NCI-H82 (cell line): ENCODE measurements around the gene TEX28.
"Not testable (repeated sequence)": the region's sequence is repeated elsewhere in the genome, so short reads cannot be mapped to it uniquely, and the experiment has no call there.

ENCODE experiments used
- DNase-seq: peaks from one replicate; lab custom pipeline; 2025; lab: John Stamatoyannopoulos, UW

TEX28 gene

DNA sequence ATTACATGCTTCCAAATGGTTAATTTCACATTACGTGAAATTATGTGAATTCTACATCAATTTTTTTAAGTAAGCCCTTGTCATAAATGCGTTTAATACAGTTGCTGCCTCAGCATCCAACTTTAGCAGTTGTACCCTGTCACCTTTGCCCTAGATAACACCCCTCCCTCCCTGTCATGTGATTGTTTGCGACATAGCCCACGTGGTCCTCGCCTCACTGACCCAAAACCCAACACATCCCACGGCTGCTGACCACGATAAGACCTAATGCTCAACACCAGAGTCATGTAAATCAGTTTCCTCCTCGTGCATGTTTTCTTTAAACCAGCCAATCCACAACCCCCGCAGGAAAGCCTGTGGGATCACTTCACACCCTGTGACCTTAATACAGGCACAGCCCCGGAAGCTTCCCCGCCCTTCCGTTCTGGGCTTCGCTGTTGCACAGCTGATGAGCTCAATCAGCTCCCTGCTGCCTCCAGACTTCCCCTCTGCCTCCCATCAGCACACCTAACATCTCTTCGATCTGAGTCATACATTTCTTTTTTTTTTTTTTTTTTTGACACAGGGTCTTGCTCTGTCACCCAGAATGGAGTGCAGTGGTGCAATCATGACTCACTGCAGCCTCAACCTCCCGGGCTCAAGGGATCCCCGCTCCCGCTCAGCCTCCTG lies 47.4 kb downstream of the TEX28 start:
- not testable (repeated sequence) for DNase-seq

DNA sequence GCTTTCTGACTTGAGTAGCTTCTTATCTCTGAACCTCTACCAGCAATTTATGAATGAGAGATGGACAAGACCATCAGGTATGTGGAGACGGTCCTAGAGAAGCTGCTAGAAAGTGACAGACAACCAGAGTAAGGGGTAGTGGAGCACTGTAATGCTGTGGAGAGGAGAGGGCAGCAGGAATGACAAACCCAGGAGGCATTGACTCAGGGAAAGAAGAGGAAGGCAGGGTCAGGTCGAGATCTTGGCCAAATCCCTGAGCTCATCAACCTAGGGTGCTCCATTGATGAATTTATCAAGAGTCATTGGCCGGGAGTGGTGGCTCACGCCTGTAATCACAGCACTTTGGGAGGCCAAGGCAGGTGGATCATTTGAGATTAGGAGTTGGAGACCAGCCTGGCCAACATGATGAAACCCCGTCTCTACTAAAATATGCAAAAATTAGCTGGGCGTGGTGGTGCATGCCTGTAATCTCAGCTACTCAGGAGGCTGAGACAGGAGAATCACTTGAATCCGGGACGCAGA lies 54.9 kb downstream of the TEX28 start:
- DNase-seq: not testable (repeated sequence)

DNA sequence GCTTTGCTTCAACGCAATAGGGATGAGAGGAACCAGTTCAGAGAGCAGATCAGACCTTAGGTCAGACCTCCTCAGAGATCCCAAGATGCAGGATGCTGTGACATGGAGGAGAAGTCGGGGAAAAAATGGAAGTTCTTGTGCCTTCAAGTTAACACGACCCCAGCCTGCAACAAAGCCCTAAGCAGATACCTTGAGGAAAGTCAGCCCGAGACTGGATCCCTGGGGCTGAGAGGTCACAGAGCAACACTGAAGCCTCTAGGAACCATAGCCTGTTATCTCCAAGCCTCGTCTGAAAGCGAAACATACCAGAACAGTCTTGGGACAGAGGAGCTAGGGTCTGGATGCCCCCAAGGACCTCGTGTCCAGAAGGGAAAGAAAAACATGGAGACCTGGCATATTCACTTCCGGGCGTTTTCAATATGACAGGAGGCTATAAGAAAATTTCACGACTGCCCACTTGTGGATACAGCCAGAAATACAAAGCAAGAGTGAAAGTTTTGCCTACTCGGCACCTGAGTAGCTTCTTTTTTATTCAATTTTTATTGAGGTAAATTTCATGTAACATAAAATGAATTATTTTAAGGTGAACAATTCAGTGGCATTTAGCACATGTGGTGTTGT lies 55.9 kb downstream of the TEX28 start:
- DNase-seq: not testable (repeated sequence)

DNA sequence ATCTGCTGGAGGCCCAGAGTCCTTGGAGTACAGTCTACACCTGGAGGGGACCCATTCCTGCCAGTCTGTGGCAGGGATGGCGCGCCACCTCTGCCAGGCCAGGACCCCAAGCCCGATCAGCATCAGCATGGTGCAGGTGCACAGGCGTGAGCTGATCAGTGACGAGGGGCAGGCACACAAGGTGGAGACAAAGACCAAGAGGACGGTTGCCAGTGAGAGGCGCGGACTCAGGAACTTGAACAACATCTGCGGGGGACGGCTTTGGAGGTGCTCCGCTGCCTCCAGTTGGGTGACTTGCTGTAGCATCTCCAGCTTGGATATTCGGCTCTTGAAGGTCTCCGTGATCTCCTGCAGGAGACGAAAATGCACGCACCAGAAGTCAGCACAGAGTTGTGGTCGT lies 61.3 kb downstream of the TEX28 start:
- DNase-seq: not testable (repeated sequence)

DNA sequence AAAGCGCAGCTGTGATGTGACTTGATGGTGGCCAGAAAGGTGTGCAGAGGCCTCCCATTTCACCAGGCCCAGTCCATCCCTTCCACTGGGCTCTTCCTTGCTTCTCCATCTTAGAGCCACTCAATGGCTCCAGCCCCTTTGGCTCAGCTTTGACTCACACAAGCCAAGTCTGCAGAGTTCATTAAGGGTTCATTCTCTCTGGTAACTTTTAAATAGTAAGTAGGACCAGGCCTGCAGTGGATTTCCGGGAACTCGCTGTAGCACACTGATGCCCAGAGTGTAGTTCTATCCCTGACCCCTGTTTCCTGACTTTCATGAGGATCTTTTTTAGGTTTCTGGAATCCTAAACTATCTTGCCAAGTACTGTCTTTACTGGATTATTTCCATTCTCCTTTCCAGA lies 63.5 kb downstream of the TEX28 start:
- DNase-seq: not testable (repeated sequence)

DNA sequence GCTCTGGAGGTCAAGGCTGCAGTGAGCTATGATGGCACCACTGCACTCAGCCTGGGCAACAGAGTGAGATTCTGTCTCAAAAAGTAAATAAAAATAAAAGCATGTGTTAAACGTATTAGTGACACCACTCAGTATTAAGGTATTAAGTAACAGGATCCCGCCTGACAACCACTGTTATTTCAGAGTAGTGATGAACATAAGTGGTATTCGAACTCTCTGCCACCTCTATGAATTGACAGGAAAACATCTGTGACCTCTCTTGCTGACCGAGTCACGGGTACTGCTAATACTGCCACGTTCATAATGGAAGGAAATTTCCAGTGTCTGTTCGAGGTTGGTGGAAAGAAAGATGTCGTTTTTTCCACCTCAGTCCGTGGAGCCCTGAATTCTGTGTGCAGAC lies 68.2 kb downstream of the TEX28 start:
- DNase-seq: not testable (repeated sequence)

DNA sequence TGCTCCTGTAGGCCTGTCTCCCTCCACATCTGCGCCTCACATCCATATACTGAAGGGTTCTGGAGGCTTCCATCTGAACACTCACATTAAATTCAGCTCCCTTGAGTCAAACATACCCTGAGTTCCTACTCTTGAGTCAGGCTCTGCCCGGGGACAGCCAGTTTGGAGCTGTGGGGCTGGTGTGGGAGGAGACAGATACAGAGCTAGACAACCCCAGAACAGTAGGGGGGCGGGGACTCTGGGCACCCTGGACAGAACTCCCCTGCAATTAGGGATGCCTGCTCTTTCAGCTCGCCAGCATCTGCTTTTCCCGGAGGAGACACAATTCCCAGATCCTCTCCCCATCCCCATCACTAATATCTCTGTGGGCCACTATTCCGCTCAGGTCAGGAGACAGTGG lies 69.6 kb downstream of the TEX28 start:
- not testable (repeated sequence) for DNase-seq
